ENCODE data around the gene ALDH4A1. TPM values are rescaled to one million over a fixed set of nuclear protein-coding genes. Genes with fewer than 3 reads are reported as not detected.

ALDH4A1 gene
- total and polyA plus RNA-seq, 5 donors = 22.2 to 35.5 (median 24.2) TPM

GRCh38 chr1:18907917-18908845 is 5.8 kb upstream of the ALDH4A1 start:
- whole genome bisulfite sequencing = 48% methylated on average over 22 of the region's 22 CpGs
- peak overlapping the region; percentile 76 for H3K27ac ChIP-seq (ENCODE audit: low read length)
- DNase-seq = peak; percentile 52 to 75 (median 72)
- H3K27me3 ChIP-seq (ENCODE audit: control insufficient read depth, insufficient read depth) = no peaks in the 10 kb centered on the region
- peaks cover 2% of the 10 kb centered on the region for H3K4me1 ChIP-seq (ENCODE audit: control insufficient read depth, insufficient read depth, low read length)
- no peaks in the 10 kb centered on the region for H3K9me3 ChIP-seq (ENCODE audit: control insufficient read depth, low read length)
- peak; percentile 60 to 63 for ATAC-seq
- intact Hi-C loops (cut with DNase I) = loop anchor here (2.0 to 5.0 kb wide), 4 partner anchors 49 to 189 kb away; partner anchors contain the start of gene IFFO2 (in 2 of the 4)
- no peak overlapping the region for H3K4me3 ChIP-seq (ENCODE audit: low read length)

GRCh38 chr1:18907021-18907916 is 4.9 kb upstream of the ALDH4A1 start:
- ATAC-seq = peak; percentile 20 to 63
- Histone ChIP-seq H3K27ac (ENCODE audit: low read length) (peak overlapping the region; percentile 76), H3K9me3 (ENCODE audit: control insufficient read depth, low read length) (no peaks in the 10 kb centered on the region), H3K4me3 (ENCODE audit: low read length) (no peak overlapping the region), H3K27me3 (ENCODE audit: control insufficient read depth, insufficient read depth) (no peaks in the 10 kb centered on the region), H3K4me1 (ENCODE audit: control insufficient read depth, insufficient read depth, low read length) (peaks cover 2% of the 10 kb centered on the region)
- intact Hi-C loops (cut with DNase I) = loop anchor here (2.0 to 5.0 kb wide), 4 partner anchors 50 to 190 kb away; partner anchors contain the start of gene IFFO2 (in 2 of the 4)
- WGBS = 27% methylated on average over 16 of the region's 16 CpGs
- DNase-seq = peak; percentile 71 to 83 (median 82)

GRCh38 chr1:18903291-18903756 is 969 bp upstream of the ALDH4A1 start:
- peaks cover 6% of the 10 kb centered on the region for H3K4me1 ChIP-seq (ENCODE audit: control insufficient read depth, insufficient read depth, low read length)
- peak overlapping the region; percentile 76 for H3K27ac ChIP-seq (ENCODE audit: low read length)
- intact Hi-C loops (cut with DNase I) = no loop called here
- H3K27me3 ChIP-seq (ENCODE audit: control insufficient read depth, insufficient read depth) = no peaks in the 10 kb centered on the region
- DNase-seq = no peak
- 45% methylated on average over 8 of the region's 8 CpGs for WGBS
- ATAC-seq = no peak
- peak overlapping the region; percentile 63 for H3K4me3 ChIP-seq (ENCODE audit: low read length)
- no peaks in the 10 kb centered on the region for H3K9me3 ChIP-seq (ENCODE audit: control insufficient read depth, low read length)

GRCh38 chr1:18901952-18902522 is 318 bp downstream of the ALDH4A1 start:
- under 1% methylated on average over 44 of the region's 44 CpGs for WGBS
- Histone ChIP-seq H3K4me1 (ENCODE audit: control insufficient read depth, insufficient read depth, low read length) (peaks cover 4% of the 10 kb centered on the region), H3K4me3 (ENCODE audit: low read length) (peak overlapping the region; percentile 63), H3K27ac (ENCODE audit: low read length) (peak overlapping the region; percentile 87), H3K27me3 (ENCODE audit: control insufficient read depth, insufficient read depth) (no peaks in the 10 kb centered on the region), H3K9me3 (ENCODE audit: control insufficient read depth, low read length) (no peaks in the 10 kb centered on the region)
- peak; percentile 0 to 1 for ATAC-seq
- intact Hi-C loops (cut with DNase I) = no loop called here
- DNase-seq = no peak

GRCh38 chr1:18901147-18901951 is 1.0 kb downstream of the ALDH4A1 start:
- ATAC-seq (no peak), DNase-seq (peak in 1 of 3 donors; percentile 7)
- Histone ChIP-seq H3K27ac (ENCODE audit: low read length) (no peak overlapping the region), H3K9me3 (ENCODE audit: control insufficient read depth, low read length) (no peaks in the 10 kb centered on the region), H3K4me1 (ENCODE audit: control insufficient read depth, insufficient read depth, low read length) (peaks cover 4% of the 10 kb centered on the region), H3K4me3 (ENCODE audit: low read length) (peak overlapping the region; percentile 63), H3K27me3 (ENCODE audit: control insufficient read depth, insufficient read depth) (no peaks in the 10 kb centered on the region)
- intact Hi-C loops (cut with DNase I) = no loop called here
- 49% methylated on average over 9 of the region's 9 CpGs for WGBS

- H3K27ac ChIP-seq (ENCODE audit: low read length) = no peak overlapping the region
- intact Hi-C loops (cut with DNase I) = no loop called here
- H3K27me3 ChIP-seq (ENCODE audit: control insufficient read depth, insufficient read depth) = no peaks in the 10 kb centered on the region
- H3K4me3 ChIP-seq (ENCODE audit: low read length) = no peak overlapping the region
- H3K9me3 ChIP-seq (ENCODE audit: control insufficient read depth, low read length) = no peaks in the 10 kb centered on the region
- DNase-seq (no peak), ATAC-seq (no peak)
- WGBS = 80% methylated on average over 10 of the region's 10 CpGs
- H3K4me1 ChIP-seq (ENCODE audit: control insufficient read depth, insufficient read depth, low read length) = peaks cover 4% of the 10 kb centered on the region
Observed at GRCh38 chr1:18900303-18900841, 2.0 kb downstream of the ALDH4A1 start.

- H3K4me1 ChIP-seq (ENCODE audit: control insufficient read depth, insufficient read depth, low read length) = peaks cover 4% of the 10 kb centered on the region
- DNase-seq (no peak), ATAC-seq (no peak)
- H3K4me3 ChIP-seq (ENCODE audit: low read length) = no peak overlapping the region
- no peaks in the 10 kb centered on the region for H3K9me3 ChIP-seq (ENCODE audit: control insufficient read depth, low read length)
- no peaks in the 10 kb centered on the region for H3K27me3 ChIP-seq (ENCODE audit: control insufficient read depth, insufficient read depth)
- 78% methylated on average over 4 of the region's 4 CpGs for WGBS
- no peak overlapping the region for H3K27ac ChIP-seq (ENCODE audit: low read length)
- intact Hi-C loops (cut with DNase I) = no loop called here
Observed at GRCh38 chr1:18899363-18900049, 2.8 kb downstream of the ALDH4A1 start.

- Histone ChIP-seq H3K27me3 (ENCODE audit: control insufficient read depth, insufficient read depth) (no peaks in the 10 kb centered on the region), H3K4me3 (ENCODE audit: low read length) (no peak overlapping the region), H3K4me1 (ENCODE audit: control insufficient read depth, insufficient read depth, low read length) (peaks cover 4% of the 10 kb centered on the region), H3K27ac (ENCODE audit: low read length) (no peak overlapping the region), H3K9me3 (ENCODE audit: control insufficient read depth, low read length) (no peaks in the 10 kb centered on the region)
- intact Hi-C loops (cut with DNase I) = no loop called here
- 91% methylated on average over 8 of the region's 8 CpGs for WGBS
- ATAC-seq = no peak
- DNase-seq = no peak
Observed at GRCh38 chr1:18898567-18898966, 3.8 kb downstream of the ALDH4A1 start.

- H3K9me3 ChIP-seq (ENCODE audit: control insufficient read depth, low read length) = no peaks in the 10 kb centered on the region
- 86% methylated on average over 6 of the region's 6 CpGs for WGBS
- intact Hi-C loops (cut with DNase I) = no loop called here
- H3K27ac ChIP-seq (ENCODE audit: low read length) = no peak overlapping the region
- H3K27me3 ChIP-seq (ENCODE audit: control insufficient read depth, insufficient read depth) = no peaks in the 10 kb centered on the region
- H3K4me1 ChIP-seq (ENCODE audit: control insufficient read depth, insufficient read depth, low read length) = peaks cover 2% of the 10 kb centered on the region
- no peak overlapping the region for H3K4me3 ChIP-seq (ENCODE audit: low read length)
- DNase-seq (no peak), ATAC-seq (no peak)
Observed at GRCh38 chr1:18895317-18895716, 7.0 kb downstream of the ALDH4A1 start.
